Endothelial cell of umbilical vein (primary cell): ENCODE data around the gene LEO1. TPM values are rescaled to one million over a fixed set of nuclear protein-coding genes. Genes with fewer than 3 reads are reported as not detected.

Source experiments
- BruUV-seq: library from RNA; stranded (reverse); fragments of 400-500 nt; replicated peaks from 2 replicates; lab custom pipeline; 2021; lab: Mats Ljungman, UMichigan
- CTCF ChIA-PET: fragments of 300-600, 350-600 bp; sonication (Branson Sonifier 250); formaldehyde crosslinking; loops from one replicate; lab custom pipeline; 2021; ENCODE audit warnings: antibody characterized with exemption, inconsistent platforms; lab: Charles Lee
- POLR2A ChIA-PET: fragments of 300-600, 350-600 bp; sonication (Branson Sonifier 250); formaldehyde crosslinking; loops from one replicate; lab custom pipeline; 2021; ENCODE audit warnings: antibody characterized with exemption, inconsistent platforms; lab: Charles Lee
- DNase-seq: peaks from one replicate; pipeline ENCODE4 v3.0.0-alpha.2; 2011; ENCODE audit warnings: low read depth, low spot score
- FAIRE-seq: peaks from 2 replicates; lab custom pipeline; 2011; peaks lifted over from hg19 to GRCh38; lab: Jason Lieb, UNC
- H2AFZ ChIP-seq: 2 replicates; pipeline ENCODE4 v1.6.0; 2012; ENCODE audit warnings: low read depth, low read length, control low read depth, inconsistent platforms
- H3K27ac ChIP-seq: 2 replicates; pipeline ENCODE4 v1.5.1; 2011; ENCODE audit warnings: low read depth, mild to moderate bottlenecking, control low read depth, low read length, moderate library complexity; ENCODE audit not compliant: insufficient read depth
- H3K27me3 ChIP-seq, 2 experiments: 2 replicates each; pipeline versions ENCODE4 v1.6.0 to v1.6.1; 2011; ENCODE audit warnings: low read length in 2 of 2, mixed read lengths in 1 of 2; ENCODE audit not compliant: control insufficient read depth in 2 of 2, insufficient read depth in 2 of 2
- H3K36me3 ChIP-seq, 2 experiments: 2 replicates in 1 of 2; 3 replicates in 1 of 2; pipeline ENCODE4 v1.5.1; 2011; ENCODE audit warnings: low read length in 2 of 2, mild to moderate bottlenecking in 1 of 2, moderate library complexity in 1 of 2; ENCODE audit not compliant: control insufficient read depth in 2 of 2, insufficient read depth in 2 of 2; ENCODE audit errors: extremely low read depth in 1 of 2
- H3K4me1 ChIP-seq: 3 replicates; pipeline ENCODE4 v1.5.1; 2011; ENCODE audit warnings: mild to moderate bottlenecking, low read length; ENCODE audit not compliant: control insufficient read depth, insufficient read depth; ENCODE audit errors: extremely low read depth
- H3K4me2 ChIP-seq: 2 replicates; pipeline ENCODE4 v1.6.1; 2011; ENCODE audit warnings: low read length, control low read depth, mixed read lengths; ENCODE audit not compliant: insufficient read depth
- H3K4me3 ChIP-seq, 3 experiments: fragments of 200-600 bp in 1 of 3; sonication (generic), shearing (Covaris generic) in 1 of 3; replicated peaks in 1 of 3; 2 replicates each; pipeline ENCODE4 v1.5.1; 2011 to 2016; ENCODE audit warnings: control low read depth in 3 of 3, low read length in 3 of 3, mild to moderate bottlenecking in 2 of 3, inconsistent platforms in 1 of 3, low read depth in 1 of 3, moderate library complexity in 1 of 3; ENCODE audit not compliant: insufficient read depth in 1 of 3
- H3K79me2 ChIP-seq: 2 replicates; pipeline ENCODE4 v1.6.0; 2012; ENCODE audit warnings: low read length, inconsistent platforms; ENCODE audit not compliant: control insufficient read depth, insufficient read depth
- H3K9ac ChIP-seq: replicated peaks from 2 replicates; pipeline ENCODE3; 2011; ENCODE audit warnings: low read length, control low read depth; ENCODE audit not compliant: insufficient read depth; ENCODE audit errors: extremely low read depth
- H3K9me1 ChIP-seq: replicated peaks from 3 replicates; pipeline ENCODE4 v1.6.0; 2011; ENCODE audit warnings: mild to moderate bottlenecking, low read length; ENCODE audit not compliant: control insufficient read depth, insufficient read depth; ENCODE audit errors: extremely low read depth
- H3K9me3 ChIP-seq: replicated peaks from 2 replicates; pipeline ENCODE4 v1.5.1; 2012; ENCODE audit warnings: low read length, inconsistent platforms; ENCODE audit not compliant: control insufficient read depth, insufficient read depth
- H4K20me1 ChIP-seq: replicated peaks from 2 replicates; pipeline ENCODE3; 2011; ENCODE audit warnings: mild to moderate bottlenecking, low read length; ENCODE audit not compliant: control insufficient read depth, insufficient read depth; ENCODE audit errors: extremely low read depth
- EZH2 ChIP-seq: IDR thresholded peaks from 2 replicates; pipeline ENCODE4 v1.6.1; 2012; ENCODE audit warnings: borderline replicate concordance, low read depth, mild to moderate bottlenecking, moderate library complexity, low read length, inconsistent platforms; ENCODE audit not compliant: severe bottlenecking
- FOS ChIP-seq: IDR thresholded peaks from 2 replicates; pipeline ENCODE4 v1.6.1; 2011; ENCODE audit warnings: mild to moderate bottlenecking, low read length, moderate library complexity, borderline replicate concordance; ENCODE audit not compliant: insufficient read depth
- GATA2 ChIP-seq: IDR thresholded peaks from 2 replicates; pipeline ENCODE4 v1.7.0; 2011; ENCODE audit warnings: low read depth, mild to moderate bottlenecking, moderate library complexity, mixed read lengths, low read length; ENCODE audit not compliant: insufficient read length, insufficient read depth
- JUN ChIP-seq: IDR thresholded peaks from 2 replicates; pipeline ENCODE4 v1.6.1; 2011; ENCODE audit warnings: borderline replicate concordance, low read depth; ENCODE audit not compliant: insufficient read length, insufficient read depth
- MYC ChIP-seq: IDR thresholded peaks from one replicate; pipeline ENCODE4 v1.6.1; 2011; ENCODE audit warnings: mild to moderate bottlenecking, low read depth, low read length
- POLR2A ChIP-seq: IDR thresholded peaks from 2 replicates; pipeline ENCODE4 v1.6.1; 2012; ENCODE audit warnings: low read depth, mild to moderate bottlenecking, control low read depth, low read length
- POLR2AphosphoS5 ChIP-seq: IDR thresholded peaks from 2 replicates; pipeline ENCODE4 v1.6.1; 2012; ENCODE audit warnings: low read depth, mild to moderate bottlenecking, control low read depth, low read length, moderate library complexity; ENCODE audit not compliant: insufficient read depth
- dilution Hi-C: fragments of 300-500 bp; cut with MboI; formaldehyde crosslinking; loops from one replicate; pipeline ENCODE4 v1.15.0; 2019; ENCODE audit warnings: low sequenced_read_pairs; ENCODE audit not compliant: extremely low pct_ligation_motif_present
- intact Hi-C: fragments of 100-400 bp; cut with micrococcal nuclease; formaldehyde crosslinking; loops from one replicate; pipeline ENCODE4 v1.10.0; 2022
- polyA plus RNA-seq, 4 experiments: library from polyadenylated mRNA; depleted of rRNA in 3 of 4; stranded (reverse) in 3 of 4; unstranded in 1 of 4; fragments of >200 nt; gene quantifications; 2 replicates each; pipeline versions ENCODE4 v1.2.1 to v1.2.3, GENCODE V29; 2011 to 2012; ENCODE audit warnings: missing spikeins in 1 of 4
- total RNA-seq: library from RNA; stranded (reverse); gene quantifications from 2 replicates; pipeline ENCODE4 v1.2.3, GENCODE V29; 2021
- TF ChIP-seq, protein P1 (sequence below), 2 donors: IDR thresholded peaks; 1 replicate in 1 of 2; 2 replicates in 1 of 2; pipeline ENCODE4 v1.5.1; 2011; ENCODE audit warnings: low read length in 2 of 2, mild to moderate bottlenecking in 2 of 2, moderate library complexity in 2 of 2, control low read depth in 1 of 2, inconsistent platforms in 1 of 2, low read depth in 1 of 2; ENCODE audit not compliant: insufficient read depth in 1 of 2; ENCODE audit errors: extremely low read depth in 1 of 2
- TF ChIP-seq, protein P2 (sequence below): IDR thresholded peaks from 2 replicates; pipeline ENCODE4 v1.6.1; 2011; ENCODE audit not compliant: insufficient read depth, insufficient read length

LEO1 gene
- total and polyA plus RNA-seq, 2 donors (not counting 3 experiments of a cell fraction or from before 2014, with no cell fraction given): 1.3 to 28.0 TPM

DNA sequence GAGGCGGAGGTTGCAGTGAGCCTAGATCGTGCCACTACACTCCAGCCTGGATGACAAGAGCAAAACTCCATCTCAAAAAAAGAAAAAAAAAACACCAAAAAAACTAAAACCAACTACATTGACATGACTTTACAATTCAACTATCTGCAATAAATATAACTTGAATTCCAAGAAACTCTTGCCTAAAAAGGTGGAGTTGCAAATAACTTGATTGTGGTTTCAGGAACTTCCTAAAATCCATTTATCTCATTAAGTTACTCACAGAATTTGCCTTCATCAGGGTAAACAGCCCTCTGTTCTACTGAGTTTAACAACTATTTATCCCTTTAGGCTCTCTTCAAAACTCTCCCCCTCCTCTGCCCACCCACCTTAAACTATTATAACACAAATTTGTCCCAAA lies 44.7 kb upstream of the LEO1 start:
- H4K20me1 ChIP-seq: no peaks in the 10 kb centered on the region
- H3K9ac ChIP-seq: no peak overlapping the region
- H3K79me2 ChIP-seq: peaks cover 15% of the 10 kb centered on the region
- no peak overlapping the region for H3K27ac ChIP-seq
- H2AFZ ChIP-seq: no peak overlapping the region
- TF ChIP-seq FOS (no peak), MYC (no peak), POLR2A (no peak), POLR2AphosphoS5 (no peak), JUN (no peak), EZH2 (no peak), GATA2 (no peak)
- TF ChIP-seq, protein P1, sequence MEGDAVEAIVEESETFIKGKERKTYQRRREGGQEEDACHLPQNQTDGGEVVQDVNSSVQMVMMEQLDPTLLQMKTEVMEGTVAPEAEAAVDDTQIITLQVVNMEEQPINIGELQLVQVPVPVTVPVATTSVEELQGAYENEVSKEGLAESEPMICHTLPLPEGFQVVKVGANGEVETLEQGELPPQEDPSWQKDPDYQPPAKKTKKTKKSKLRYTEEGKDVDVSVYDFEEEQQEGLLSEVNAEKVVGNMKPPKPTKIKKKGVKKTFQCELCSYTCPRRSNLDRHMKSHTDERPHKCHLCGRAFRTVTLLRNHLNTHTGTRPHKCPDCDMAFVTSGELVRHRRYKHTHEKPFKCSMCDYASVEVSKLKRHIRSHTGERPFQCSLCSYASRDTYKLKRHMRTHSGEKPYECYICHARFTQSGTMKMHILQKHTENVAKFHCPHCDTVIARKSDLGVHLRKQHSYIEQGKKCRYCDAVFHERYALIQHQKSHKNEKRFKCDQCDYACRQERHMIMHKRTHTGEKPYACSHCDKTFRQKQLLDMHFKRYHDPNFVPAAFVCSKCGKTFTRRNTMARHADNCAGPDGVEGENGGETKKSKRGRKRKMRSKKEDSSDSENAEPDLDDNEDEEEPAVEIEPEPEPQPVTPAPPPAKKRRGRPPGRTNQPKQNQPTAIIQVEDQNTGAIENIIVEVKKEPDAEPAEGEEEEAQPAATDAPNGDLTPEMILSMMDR (IDR thresholded peaks at IDR 0.05; ENCODE audit: extremely low read depth in 1 of 2, insufficient read depth in 1 of 2, low read depth in 1 of 2, low read length in 2 of 2): no peak
- TF ChIP-seq, protein P2, sequence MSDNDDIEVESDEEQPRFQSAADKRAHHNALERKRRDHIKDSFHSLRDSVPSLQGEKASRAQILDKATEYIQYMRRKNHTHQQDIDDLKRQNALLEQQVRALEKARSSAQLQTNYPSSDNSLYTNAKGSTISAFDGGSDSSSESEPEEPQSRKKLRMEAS: no peak
- intact Hi-C loops (no loop called here), dilution Hi-C loops (no loop called here)
- no peaks in the 10 kb centered on the region for H3K27me3 ChIP-seq
- FAIRE-seq: no peak
- H3K4me3 ChIP-seq: no peak overlapping the region
- no peaks in the 10 kb centered on the region for H3K36me3 ChIP-seq
- ChIA-PET CTCF (no interaction called here), POLR2A (no interaction called here)
- BruUV-seq: no TSS peak
- no peak overlapping the region for H3K4me2 ChIP-seq
- H3K9me1 ChIP-seq: no peaks in the 10 kb centered on the region
- no peak for DNase-seq
- H3K4me1 ChIP-seq: peaks cover 18% of the 10 kb centered on the region
- H3K9me3 ChIP-seq: no peaks in the 10 kb centered on the region
